Activated T-cell treated with anti-CD3 and anti-CD28 coated beads, Interleukin-2, amount 50 U/mL, for 72 hours (primary cell): ENCODE data around the gene ECI1. TPM values are rescaled to one million over a fixed set of nuclear protein-coding genes. Genes with fewer than 3 reads are reported as not detected.
A peak's percentile ranks its signal among the peaks of the same experiment; 100 is the strongest.

Experiments
- ATAC-seq, 2 donors: fragments of 150-1000 bp; cut with Tn5 transposase; replicated peaks in 1 of 2; 2 replicates each; pipeline ENCODE4 v1.10.0; 2021; ENCODE audit warnings: moderate library complexity in 2 of 2, mild to moderate bottlenecking in 1 of 2
- DNase-seq, 2 donors: peaks; one replicate each; pipeline ENCODE4 v3.0.0; 2021 to 2022; ENCODE audit warnings: mixed read lengths in 1 of 2
- H3K27ac Mint-ChIP-seq: one replicate; pipeline ENCODE4 v1.8.0; 2022; ENCODE audit warnings: mild to moderate bottlenecking, moderate library complexity, mixed read lengths
- H3K27me3 Mint-ChIP-seq: one replicate; pipeline ENCODE4 v1.8.0; 2022; ENCODE audit warnings: low read depth, mixed read lengths
- H3K36me3 Mint-ChIP-seq, 2 donors: one replicate each; pipeline ENCODE4 v1.8.0; 2022; ENCODE audit warnings: mixed read lengths in 2 of 2, mild to moderate bottlenecking in 1 of 2; ENCODE audit not compliant: insufficient read depth in 2 of 2
- H3K4me1 Mint-ChIP-seq: one replicate; pipeline ENCODE4 v1.8.0; 2022; ENCODE audit warnings: low read depth, mixed read lengths
- H3K4me3 Mint-ChIP-seq, 2 donors: one replicate each; pipeline ENCODE4 v1.8.0; 2022; ENCODE audit warnings: mild to moderate bottlenecking in 2 of 2, mixed read lengths in 2 of 2, moderate library complexity in 2 of 2
- H3K9me3 Mint-ChIP-seq, 2 donors: one replicate each; pipeline ENCODE4 v1.8.0; 2022; ENCODE audit warnings: mixed read lengths in 2 of 2
- total RNA-seq, 2 donors: library from RNA; stranded (reverse); gene quantifications; one replicate each; pipeline ENCODE4 v1.2.3, GENCODE V29; 2022

Gene ECI1, protein sequence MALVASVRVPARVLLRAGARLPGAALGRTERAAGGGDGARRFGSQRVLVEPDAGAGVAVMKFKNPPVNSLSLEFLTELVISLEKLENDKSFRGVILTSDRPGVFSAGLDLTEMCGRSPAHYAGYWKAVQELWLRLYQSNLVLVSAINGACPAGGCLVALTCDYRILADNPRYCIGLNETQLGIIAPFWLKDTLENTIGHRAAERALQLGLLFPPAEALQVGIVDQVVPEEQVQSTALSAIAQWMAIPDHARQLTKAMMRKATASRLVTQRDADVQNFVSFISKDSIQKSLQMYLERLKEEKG
- 100 to 1,000 TPM; 101 to 102 TPM for total RNA-seq

DNA sequence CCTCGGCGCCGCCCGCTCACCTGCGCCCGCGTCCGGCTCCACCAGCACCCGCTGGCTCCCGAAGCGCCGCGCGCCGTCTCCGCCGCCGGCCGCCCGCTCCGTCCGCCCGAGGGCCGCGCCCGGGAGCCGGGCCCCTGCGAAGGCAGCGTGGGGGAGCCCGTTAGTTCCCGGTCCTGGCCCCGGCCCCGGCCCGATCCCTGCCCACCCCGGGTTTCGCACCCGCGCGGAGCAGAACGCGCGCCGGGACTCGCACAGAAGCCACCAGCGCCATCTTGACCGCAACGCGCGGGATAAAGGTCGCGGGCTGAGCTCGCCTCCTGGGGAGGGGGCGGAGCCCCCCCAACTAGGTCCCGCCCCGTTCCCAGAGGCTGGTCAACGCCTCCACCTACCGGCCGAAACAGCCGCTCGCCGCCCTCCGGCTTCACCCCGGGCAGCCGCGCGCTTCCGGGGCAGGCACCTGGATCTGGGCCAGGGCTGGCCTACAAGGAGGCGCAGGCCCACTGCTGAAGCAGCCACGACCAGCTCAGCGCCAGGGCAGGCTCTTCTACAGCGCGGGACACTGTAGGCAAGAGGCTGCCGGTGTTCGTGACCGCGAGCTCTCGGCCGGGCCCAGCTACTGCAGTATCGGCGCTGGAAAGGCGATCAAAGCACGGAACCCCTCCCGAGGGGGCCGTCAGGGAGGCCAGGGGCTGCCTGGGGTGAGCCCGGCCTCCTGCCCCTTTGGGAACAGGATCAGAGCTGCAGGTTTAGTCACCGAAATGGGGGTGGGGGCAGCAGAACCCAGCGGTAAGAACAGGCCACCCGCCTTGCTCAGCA is at the start of gene ECI1:
ECI1 (minus strand) TSS at position 292 of the 816 bp plus-strand sequence; CDS start at position 271, 21 bp downstream.
- peak; percentile 92 for ATAC-seq
- peaks cover 5 to 26% of the 10 kb centered on the region in 2 donors for H3K36me3 Mint-ChIP-seq

DNA sequence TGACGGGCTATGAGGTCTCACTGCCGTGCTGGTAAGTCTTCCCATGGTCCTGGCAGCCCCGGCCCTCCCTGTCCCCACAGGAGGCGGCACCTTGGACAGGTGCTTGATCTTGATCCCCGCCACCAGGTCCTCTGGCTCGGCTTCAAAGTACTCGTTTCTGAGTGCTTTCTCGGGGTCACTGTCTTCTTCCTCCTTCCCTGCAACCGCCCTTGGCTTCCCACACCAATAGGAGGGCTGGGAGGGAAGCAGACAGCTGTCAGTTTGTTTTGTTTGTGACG is 48.5 kb upstream of the ECI1 start:
- Mint-ChIP-seq H3K9me3 (no peaks in the 10 kb centered on the region), H3K27ac (no peak overlapping the region), H3K4me1 (no peaks in the 10 kb centered on the region), H3K36me3 (no peaks in the 10 kb centered on the region), H3K4me3 (no peak overlapping the region), H3K27me3 (no peaks in the 10 kb centered on the region)
- DNase-seq = no peak
- no peak for ATAC-seq

More for the DNA sequence above, at the start of gene ECI1:
- Mint-ChIP-seq H3K4me1 (no peaks in the 10 kb centered on the region), H3K27me3 (no peaks in the 10 kb centered on the region), H3K4me3 (peak within 1 kb of the TSS; percentile 97 to 98), H3K9me3 (no peaks in the 10 kb centered on the region), H3K27ac (peak within 1 kb of the TSS; percentile 96)
- peak; percentile 93 to 94 for DNase-seq

DNA sequence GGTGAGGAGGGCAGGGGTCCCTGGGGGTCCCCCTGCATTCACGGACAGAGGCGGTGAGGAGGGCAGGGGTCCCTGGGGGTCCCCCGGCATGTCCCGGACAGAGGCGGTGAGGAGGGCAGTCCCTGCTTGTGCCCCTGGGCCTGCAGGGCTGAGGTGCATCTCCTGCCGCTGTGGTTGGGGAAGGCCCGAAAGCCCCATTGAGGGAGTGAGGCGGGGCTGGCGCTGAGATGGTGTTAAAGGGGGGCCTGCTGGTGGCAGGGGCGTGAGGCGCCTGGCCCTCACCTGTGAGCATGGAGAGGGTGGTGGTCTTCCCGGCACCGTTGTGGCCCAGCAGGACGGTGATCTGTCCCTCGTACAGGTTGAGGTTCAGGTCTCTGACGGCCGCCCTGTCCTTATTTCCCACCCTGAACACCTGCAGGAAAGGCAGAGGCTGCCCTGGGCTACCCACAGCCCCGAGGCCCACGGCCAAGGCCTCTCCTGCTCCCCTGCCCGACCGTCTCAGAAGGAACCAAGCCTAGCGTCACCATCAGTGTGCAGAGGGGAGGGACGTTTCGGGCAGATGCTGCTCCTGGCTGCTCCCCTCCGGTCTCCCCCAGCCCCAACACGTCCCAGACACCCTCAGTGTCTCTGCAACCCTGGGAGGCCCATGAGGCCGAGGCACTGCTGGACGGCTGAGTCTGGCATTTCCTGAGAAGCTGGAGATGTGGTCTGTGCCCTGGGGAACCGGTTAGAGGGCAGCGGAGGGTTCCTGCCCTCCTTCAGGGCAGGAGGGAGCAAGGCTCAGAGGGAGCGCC is 47.9 kb upstream of the ECI1 start:
- no peaks in the 10 kb centered on the region for H3K9me3 Mint-ChIP-seq
- no peak overlapping the region for H3K27ac Mint-ChIP-seq
- no peaks in the 10 kb centered on the region for H3K4me1 Mint-ChIP-seq
- DNase-seq = no peak
- no peak for ATAC-seq
- H3K36me3 Mint-ChIP-seq = no peaks in the 10 kb centered on the region
- no peaks in the 10 kb centered on the region for H3K27me3 Mint-ChIP-seq
- H3K4me3 Mint-ChIP-seq = no peak overlapping the region

DNA sequence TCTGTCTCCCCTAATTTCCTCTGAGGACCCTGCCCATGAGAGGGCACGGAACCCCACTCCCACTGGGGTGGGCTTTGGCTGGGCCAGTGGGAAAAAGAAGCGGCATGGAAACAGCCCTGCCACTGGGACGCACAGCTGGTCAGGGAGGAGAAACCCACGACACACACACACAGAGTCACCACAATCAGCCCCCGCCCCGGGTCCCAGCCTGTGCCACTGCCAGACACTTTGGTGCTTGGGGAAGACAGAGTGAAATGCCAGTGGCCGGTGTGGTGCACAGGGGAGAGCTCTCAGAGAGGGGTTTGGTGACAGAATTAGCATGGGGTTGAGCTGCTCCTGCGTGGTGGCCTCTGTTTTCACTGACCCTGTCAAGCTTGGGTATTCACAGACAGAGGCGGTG is 47.2 kb upstream of the ECI1 start:
- Mint-ChIP-seq H3K9me3 (no peaks in the 10 kb centered on the region), H3K27me3 (no peaks in the 10 kb centered on the region), H3K36me3 (no peaks in the 10 kb centered on the region), H3K27ac (no peak overlapping the region), H3K4me1 (no peaks in the 10 kb centered on the region), H3K4me3 (no peak overlapping the region)
- DNase-seq (no peak), ATAC-seq (no peak)

DNA sequence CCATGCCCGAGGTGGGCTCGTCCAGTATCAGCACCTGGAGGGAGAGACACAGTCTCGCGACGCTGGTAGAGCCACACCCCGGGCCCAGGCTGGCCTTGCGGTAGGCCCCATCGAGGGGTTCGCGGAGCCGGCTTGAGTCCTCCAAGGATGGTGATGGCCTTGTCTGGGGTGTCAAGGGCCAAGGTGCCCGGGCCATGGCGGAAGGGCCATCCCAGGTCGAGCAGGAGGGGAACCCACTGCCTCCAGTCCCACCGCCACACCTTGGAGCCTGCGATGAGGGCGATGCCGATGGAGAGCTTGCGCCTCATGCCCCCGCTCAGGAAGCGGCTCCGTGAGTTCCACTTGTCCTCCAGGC is 46.1 kb upstream of the ECI1 start:
- Mint-ChIP-seq H3K27ac (no peak overlapping the region), H3K4me3 (no peak overlapping the region), H3K27me3 (no peaks in the 10 kb centered on the region), H3K4me1 (no peaks in the 10 kb centered on the region), H3K36me3 (no peaks in the 10 kb centered on the region), H3K9me3 (no peaks in the 10 kb centered on the region)
- no peak for DNase-seq
- no peak for ATAC-seq

GRCh38 chr16:2296661-2297505 is 45.5 kb upstream of the ECI1 start:
- H3K4me3 Mint-ChIP-seq = no peak overlapping the region
- ATAC-seq (peak; percentile 43 to 47), DNase-seq (peak; percentile 27 to 36)
- H3K27me3 Mint-ChIP-seq = no peaks in the 10 kb centered on the region
- no peak overlapping the region for H3K27ac Mint-ChIP-seq
- H3K36me3 Mint-ChIP-seq = no peaks in the 10 kb centered on the region
- no peaks in the 10 kb centered on the region for H3K4me1 Mint-ChIP-seq
- H3K9me3 Mint-ChIP-seq = no peaks in the 10 kb centered on the region

DNA sequence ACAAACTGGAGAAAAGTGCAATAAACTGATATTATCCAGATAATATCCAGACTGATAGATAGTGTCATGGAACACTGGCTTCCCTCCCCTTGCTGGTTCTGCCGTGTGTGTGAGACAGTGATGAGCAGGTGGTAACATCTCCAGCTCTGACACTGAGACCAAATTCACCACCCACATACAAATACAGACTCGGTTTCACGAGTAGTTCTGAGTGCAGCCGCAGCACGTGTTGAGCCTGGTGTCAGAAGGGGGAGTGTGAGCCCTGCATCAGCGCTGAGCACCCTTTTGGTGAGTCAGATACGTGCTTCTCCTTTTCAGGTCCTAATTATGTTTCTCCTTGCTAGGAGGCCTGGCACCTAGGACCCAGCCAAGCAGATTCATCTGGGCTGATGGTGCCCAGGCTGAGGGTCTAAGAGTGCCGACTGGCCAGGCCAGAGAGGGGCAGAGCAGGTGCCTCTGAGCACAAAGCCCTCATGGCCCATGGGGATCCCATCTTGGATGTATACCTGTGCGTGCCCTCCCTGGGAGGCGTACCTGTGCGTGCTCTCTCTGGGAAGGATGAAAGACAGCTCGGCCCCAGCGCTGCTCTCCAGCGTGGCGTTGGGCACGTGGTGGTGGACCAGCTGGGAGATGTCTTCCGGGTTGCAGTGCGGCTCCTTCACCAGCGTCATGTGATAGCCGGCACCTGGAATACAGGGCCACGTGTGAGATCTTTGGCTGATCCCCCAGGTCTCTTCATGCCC is 43.8 kb upstream of the ECI1 start:
- Mint-ChIP-seq H3K4me1 (no peaks in the 10 kb centered on the region), H3K27me3 (no peaks in the 10 kb centered on the region), H3K27ac (no peak overlapping the region), H3K9me3 (no peaks in the 10 kb centered on the region), H3K4me3 (no peak overlapping the region), H3K36me3 (no peaks in the 10 kb centered on the region)
- DNase-seq (no peak), ATAC-seq (peak in 1 of 2 donors; percentile 30)

DNA sequence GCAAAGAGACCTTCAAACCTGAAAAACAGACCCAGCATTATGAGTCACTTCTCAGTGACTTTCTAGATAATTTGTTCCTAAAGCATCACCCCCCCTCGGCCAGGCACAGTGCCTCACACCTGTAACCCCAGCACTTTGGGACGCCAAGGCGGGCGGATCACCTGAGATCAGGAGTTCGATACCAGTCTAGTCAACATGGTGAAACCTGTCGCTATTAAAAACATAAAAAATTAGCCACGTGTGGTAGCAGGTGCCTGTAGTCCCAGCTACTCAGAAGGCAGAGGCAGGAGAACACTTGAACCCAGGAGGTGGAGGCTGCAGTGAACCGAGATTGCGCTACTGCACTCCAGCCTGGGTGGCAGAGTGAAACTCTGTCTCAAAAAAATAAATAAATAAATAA is 40.8 kb upstream of the ECI1 start:
- Mint-ChIP-seq H3K9me3 (no peaks in the 10 kb centered on the region), H3K4me1 (no peaks in the 10 kb centered on the region), H3K36me3 (no peaks in the 10 kb centered on the region), H3K4me3 (no peak overlapping the region), H3K27ac (no peak overlapping the region), H3K27me3 (no peaks in the 10 kb centered on the region)
- ATAC-seq (no peak), DNase-seq (no peak)

DNA sequence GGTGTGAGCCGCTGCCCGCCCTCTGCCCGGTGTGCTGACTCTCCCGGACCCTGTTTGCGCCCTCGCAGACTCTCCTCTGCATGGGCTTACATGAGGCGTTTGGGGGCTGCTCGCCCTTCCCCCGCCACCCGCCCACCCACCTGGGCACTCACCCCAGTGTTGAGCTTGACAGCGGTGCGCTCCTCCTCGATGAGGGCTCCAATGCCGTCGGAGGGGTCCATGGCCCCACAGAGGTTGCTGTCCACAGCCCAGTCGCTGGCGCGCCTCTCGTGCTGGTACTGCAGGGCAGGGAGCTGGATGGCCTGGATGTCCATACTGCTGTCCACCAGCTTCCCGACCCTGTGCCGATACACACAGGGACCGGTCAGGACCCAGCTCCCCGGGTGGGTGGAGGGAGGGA is 37.9 kb upstream of the ECI1 start:
- H3K4me1 Mint-ChIP-seq = no peaks in the 10 kb centered on the region
- ATAC-seq (no peak), DNase-seq (no peak)
- no peak overlapping the region for H3K27ac Mint-ChIP-seq
- no peaks in the 10 kb centered on the region for H3K9me3 Mint-ChIP-seq
- H3K36me3 Mint-ChIP-seq = no peaks in the 10 kb centered on the region
- H3K4me3 Mint-ChIP-seq = no peak overlapping the region
- H3K27me3 Mint-ChIP-seq = no peaks in the 10 kb centered on the region

DNA sequence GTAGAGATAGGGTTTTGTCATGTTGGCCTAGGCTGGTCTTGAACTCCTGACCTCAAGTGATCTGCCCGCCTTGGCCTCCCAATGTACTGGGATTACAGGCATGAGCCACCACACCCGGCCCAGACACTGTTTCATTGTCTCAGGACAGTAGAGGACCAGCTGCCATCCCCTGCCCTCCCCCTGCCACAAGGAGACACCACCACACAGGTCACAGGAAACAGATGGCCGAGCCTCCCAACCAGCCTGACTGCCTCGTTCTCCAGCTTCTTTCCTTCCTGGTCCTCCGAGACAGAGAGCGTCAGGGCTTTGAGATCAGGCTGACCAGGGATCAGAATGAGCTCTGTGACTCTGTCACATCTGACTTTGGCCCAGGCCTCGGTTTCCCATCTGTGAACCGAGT is 37.3 kb upstream of the ECI1 start:
- Mint-ChIP-seq H3K9me3 (no peaks in the 10 kb centered on the region), H3K4me3 (no peak overlapping the region), H3K36me3 (no peaks in the 10 kb centered on the region), H3K4me1 (no peaks in the 10 kb centered on the region), H3K27ac (no peak overlapping the region), H3K27me3 (no peaks in the 10 kb centered on the region)
- DNase-seq = no peak
- ATAC-seq = no peak

GRCh38 chr16:2287916-2288547 is 36.6 kb upstream of the ECI1 start:
- H3K4me1 Mint-ChIP-seq = no peaks in the 10 kb centered on the region
- no peaks in the 10 kb centered on the region for H3K9me3 Mint-ChIP-seq
- no peak overlapping the region for H3K4me3 Mint-ChIP-seq
- no peaks in the 10 kb centered on the region for H3K36me3 Mint-ChIP-seq
- H3K27ac Mint-ChIP-seq = no peak overlapping the region
- ATAC-seq (no peak), DNase-seq (no peak)
- no peaks in the 10 kb centered on the region for H3K27me3 Mint-ChIP-seq

- no peak overlapping the region for H3K27ac Mint-ChIP-seq
- DNase-seq (no peak), ATAC-seq (no peak)
- H3K27me3 Mint-ChIP-seq = no peaks in the 10 kb centered on the region
- no peak overlapping the region for H3K4me3 Mint-ChIP-seq
- no peaks in the 10 kb centered on the region for H3K4me1 Mint-ChIP-seq
- H3K36me3 Mint-ChIP-seq = no peaks in the 10 kb centered on the region
- no peaks in the 10 kb centered on the region for H3K9me3 Mint-ChIP-seq
These were observed 35.2 kb upstream of the ECI1 start for GRCh38 chr16:2286550-2286949.
